HG02759 (cell line): Measurements from ENCODE around the gene HOXC11.

ENCODE experiments used
- ATAC-seq: cut with Tn5 transposase; IDR thresholded peaks from one replicate; pipeline ENCODE4 v1.9.1; 2021; ENCODE audit warnings: mild to moderate bottlenecking, moderate library complexity; ENCODE audit not compliant: unreplicated experiment

Gene HOXC11

GRCh38 chr12:53983950-53984572, 11.1 kb downstream of the HOXC11 start:
- ATAC-seq: no peak

- ATAC-seq: no peak
These were observed 12.2 kb downstream of the HOXC11 start, which contains the start of gene HOXC10 for GRCh38 chr12:53984901-53985691. HOXC10 (plus strand) TSS chr12:53985146; CDS start chr12:53985260, 114 bp downstream.

GRCh38 chr12:53985692-53985993, 12.7 kb downstream of the HOXC11 start:
- ATAC-seq: no peak

- ATAC-seq: no peak
These were observed 13.2 kb downstream of the HOXC11 start for GRCh38 chr12:53985994-53986685.

GRCh38 chr12:53986686-53987483, 14.0 kb downstream of the HOXC11 start:
- no peak for ATAC-seq

- no peak for ATAC-seq
These were observed 14.9 kb downstream of the HOXC11 start for GRCh38 chr12:53987787-53988230.

- no peak for ATAC-seq
These were observed 15.8 kb downstream of the HOXC11 start for GRCh38 chr12:53988541-53989226.

- ATAC-seq: no peak
These were observed 16.5 kb downstream of the HOXC11 start for GRCh38 chr12:53989227-53990113.

GRCh38 chr12:53990311-53991076, 17.6 kb downstream of the HOXC11 start:
- no peak for ATAC-seq

GRCh38 chr12:53991077-53991460, 18.1 kb downstream of the HOXC11 start:
- ATAC-seq: no peak

GRCh38 chr12:53992377-53992889, 19.5 kb downstream of the HOXC11 start:
- no peak for ATAC-seq

GRCh38 chr12:53993162-53994008, 20.5 kb downstream of the HOXC11 start:
- no peak for ATAC-seq

GRCh38 chr12:53994009-53994263, 21.0 kb downstream of the HOXC11 start:
- ATAC-seq: no peak

- no peak for ATAC-seq
These were observed 21.5 kb downstream of the HOXC11 start for GRCh38 chr12:53994264-53995001.

GRCh38 chr12:53995002-53995377, 22.1 kb downstream of the HOXC11 start:
- ATAC-seq: no peak

GRCh38 chr12:53995378-53996239, 22.7 kb downstream of the HOXC11 start:
- ATAC-seq: no peak
